AG20443 (cell line): ENCODE measurements around the gene TMEM132D.
A peak's percentile ranks its signal among the peaks of the same experiment; 100 is the strongest.
"Not testable (repeated sequence)": the region's sequence is repeated elsewhere in the genome, so short reads cannot be mapped to it uniquely, and the experiment has no call there.

Source experiments
- DNase-seq: peaks from one replicate; pipeline ENCODE4 v3.0.0; 2012; ENCODE audit warnings: low spot score, mixed read lengths

Gene TMEM132D

DNA sequence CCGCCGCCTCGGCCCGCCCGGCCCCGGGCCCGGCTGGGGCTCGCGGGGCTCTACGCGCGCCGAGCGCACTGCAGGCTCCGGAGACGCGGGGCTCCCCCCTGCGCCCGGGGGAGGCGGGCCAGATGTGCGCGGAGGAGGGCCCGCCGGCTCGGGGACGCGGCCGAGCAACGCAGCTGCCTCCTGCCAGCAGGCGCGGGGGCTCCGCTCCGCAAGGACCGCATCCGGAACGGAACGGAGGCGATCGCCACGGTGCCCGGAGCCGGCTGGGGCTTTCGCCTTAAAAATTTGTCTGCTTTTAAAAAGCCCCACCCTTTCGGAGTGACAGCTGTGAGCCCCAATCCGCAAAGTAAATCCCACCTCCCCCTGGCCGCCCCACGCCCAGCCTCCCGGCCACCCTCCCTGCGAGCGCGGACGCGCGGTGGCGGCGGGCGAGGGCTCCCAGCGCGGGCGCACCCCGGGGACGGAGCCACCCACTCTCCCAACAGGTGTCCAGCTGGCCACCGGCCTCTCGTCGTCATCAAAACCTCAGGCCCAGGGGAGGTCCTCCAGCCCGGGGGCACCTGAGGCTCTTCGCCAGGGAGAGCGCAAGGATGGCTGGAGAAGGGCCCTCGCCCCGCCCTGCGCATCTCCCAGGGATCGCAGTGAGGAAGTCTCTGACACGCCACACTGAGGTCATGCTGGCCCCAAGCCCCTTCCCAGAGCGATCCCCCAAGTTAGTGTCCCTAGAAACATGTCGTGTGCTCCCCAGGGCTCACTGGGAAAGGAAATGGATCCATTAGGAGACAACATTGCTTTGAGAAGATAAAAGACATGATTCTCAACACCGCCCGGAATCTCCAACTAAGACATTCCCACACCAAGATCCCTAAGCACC, at the start of gene TMEM132D:
TMEM132D (minus strand) TSS at position 70 of the 874 bp plus-strand sequence.
- no peak for DNase-seq

DNA sequence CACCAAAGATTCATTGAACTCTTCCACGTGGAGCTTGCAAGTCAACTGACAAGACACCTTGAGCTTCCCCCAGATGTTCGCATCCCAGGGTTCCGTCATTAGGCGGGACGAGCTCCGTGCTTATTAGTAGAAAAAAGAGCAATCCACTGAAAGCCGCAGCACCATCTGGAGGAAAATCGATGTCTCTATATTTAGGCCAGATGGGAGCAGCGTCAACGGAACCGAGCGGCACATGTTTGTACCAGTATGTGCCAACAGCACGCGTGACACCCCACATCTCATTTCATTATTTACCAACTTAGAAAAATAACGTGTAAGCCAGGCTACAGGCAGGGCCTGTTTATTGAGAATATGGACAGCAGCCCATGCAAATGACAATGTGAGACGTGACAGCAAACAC, 45.8 kb upstream of the TMEM132D start:
- DNase-seq: no peak

DNA sequence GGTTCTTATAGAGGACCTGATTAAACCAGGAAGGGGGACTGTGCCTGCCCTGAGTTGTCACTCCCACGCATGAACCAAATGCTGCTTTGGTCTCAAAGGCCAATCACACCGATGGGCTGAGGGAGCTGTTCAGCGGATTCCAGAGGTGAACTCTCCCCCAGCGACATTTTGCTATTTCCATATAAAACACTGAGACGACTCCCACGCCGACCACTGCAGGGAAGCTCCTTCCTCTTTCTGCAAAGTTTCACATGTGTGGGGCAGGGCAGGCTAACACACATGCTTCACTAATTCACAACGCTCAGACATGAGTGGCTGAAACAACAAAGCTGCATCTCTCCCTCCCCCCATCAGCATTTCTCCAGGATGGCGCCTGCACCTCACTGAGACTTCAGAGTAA, 37.8 kb upstream of the TMEM132D start:
- DNase-seq: no peak

DNA sequence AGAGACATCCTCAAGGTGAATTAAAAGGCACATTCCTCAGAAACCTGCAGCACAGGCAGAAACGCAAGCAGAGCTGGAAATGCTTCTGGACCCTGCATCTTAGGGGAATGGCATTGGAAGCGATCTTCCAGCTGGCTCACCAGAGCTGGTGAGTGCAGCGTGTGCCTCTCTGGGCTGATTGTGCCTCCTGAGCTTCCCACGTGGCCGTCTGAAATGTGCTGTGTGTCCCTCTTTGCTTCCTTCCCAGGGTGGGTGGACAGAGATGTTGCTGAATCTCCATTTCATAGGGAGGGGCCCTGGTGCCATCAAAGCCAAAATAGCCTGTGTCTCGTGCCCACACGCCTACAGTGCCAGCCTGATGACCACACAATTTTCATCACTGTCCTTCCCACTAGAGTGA, 34.3 kb upstream of the TMEM132D start:
- no peak for DNase-seq

DNA sequence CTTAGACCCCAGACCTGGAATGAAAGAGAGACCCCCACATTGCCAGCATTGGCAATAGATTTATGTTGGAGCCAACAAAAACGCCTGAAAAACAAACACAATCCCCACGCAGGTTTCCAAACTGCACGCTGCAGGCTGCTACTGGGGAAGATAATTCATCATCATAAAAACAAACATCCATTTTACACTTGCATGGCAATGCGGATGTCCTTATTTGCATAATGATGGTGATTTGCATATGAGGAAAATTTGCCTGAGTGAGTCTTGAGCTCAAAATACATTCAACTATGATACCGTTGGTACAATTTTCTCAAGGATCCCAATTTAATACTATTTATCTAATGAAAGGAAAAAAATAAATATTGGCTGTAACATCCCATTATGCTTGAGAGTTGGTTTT, 33.6 kb upstream of the TMEM132D start:
- DNase-seq: no peak

DNA sequence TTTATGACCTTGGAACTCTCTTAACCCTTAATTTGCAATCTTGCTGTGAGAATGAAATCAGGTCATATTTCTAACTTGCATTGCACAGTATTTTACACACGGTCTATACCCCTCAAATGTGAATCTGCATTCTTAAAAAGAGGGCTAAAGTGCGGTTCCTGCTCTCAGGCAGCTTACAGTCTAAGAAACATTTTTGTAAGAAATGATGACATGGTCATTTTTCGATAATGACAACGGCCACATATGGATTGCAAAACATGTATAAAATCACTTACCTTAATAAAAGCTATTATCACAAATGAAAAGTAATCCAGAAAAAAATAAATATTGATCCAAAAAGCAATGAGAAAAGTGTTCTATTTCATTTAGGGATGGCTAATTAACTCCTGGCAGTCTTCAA, 24.8 kb upstream of the TMEM132D start:
- DNase-seq: no peak

DNA sequence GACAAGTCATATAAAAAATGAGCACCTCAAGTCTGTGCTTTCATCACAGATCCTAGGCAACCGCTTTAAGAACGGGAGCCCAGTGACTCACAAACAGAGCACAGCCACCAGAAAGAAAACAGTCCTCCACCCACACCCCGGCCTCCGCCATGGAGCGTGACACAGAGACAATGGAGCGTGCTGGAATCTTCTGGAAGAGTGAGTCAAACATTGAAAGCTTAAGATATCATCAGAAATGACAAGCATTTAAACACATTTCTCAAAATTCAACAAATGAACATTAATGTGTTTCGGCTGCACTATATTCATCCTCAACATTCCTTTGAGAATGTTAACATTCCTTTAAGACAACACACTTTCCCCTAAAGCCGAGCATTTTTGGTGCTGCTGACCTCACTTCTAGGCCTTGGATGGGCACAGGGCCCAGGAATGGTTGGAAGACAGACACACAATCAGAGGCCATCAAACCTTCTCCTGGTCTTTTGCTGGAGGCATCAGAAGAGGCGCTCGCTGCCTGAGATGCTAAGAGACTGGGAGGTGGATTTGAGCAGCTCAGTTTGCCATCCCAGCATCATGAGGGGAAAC, 23.6 kb upstream of the TMEM132D start:
- no peak for DNase-seq

DNA sequence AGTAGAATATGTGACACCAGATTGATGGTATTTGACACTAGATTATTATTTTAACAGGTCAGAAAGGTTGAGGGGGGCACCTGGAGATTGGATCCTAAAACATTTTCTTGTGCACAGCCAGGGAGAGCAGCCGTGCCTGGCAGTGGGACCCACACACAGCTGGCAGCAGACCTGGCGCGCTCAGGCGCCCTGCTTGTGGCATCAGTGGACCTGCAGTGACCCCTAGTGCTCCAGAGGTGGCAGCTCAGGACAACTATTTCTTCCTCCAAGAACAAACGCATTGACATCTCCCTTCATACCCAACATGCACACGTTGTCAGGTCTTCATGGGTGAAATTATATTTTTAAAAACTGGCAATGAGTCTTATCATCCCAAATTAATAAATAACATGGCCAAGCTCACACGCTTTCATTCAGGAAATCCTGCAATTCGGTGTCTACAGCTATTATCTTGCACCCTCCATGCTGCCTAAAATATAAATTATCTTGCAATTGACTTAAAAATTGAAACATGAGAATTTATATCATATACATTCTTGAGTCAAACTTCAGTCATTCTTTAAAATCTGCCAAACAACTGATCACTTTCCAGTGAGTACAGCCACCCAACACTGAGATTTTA, 7.7 kb upstream of the TMEM132D start:
- peak; percentile 51 for DNase-seq

DNA sequence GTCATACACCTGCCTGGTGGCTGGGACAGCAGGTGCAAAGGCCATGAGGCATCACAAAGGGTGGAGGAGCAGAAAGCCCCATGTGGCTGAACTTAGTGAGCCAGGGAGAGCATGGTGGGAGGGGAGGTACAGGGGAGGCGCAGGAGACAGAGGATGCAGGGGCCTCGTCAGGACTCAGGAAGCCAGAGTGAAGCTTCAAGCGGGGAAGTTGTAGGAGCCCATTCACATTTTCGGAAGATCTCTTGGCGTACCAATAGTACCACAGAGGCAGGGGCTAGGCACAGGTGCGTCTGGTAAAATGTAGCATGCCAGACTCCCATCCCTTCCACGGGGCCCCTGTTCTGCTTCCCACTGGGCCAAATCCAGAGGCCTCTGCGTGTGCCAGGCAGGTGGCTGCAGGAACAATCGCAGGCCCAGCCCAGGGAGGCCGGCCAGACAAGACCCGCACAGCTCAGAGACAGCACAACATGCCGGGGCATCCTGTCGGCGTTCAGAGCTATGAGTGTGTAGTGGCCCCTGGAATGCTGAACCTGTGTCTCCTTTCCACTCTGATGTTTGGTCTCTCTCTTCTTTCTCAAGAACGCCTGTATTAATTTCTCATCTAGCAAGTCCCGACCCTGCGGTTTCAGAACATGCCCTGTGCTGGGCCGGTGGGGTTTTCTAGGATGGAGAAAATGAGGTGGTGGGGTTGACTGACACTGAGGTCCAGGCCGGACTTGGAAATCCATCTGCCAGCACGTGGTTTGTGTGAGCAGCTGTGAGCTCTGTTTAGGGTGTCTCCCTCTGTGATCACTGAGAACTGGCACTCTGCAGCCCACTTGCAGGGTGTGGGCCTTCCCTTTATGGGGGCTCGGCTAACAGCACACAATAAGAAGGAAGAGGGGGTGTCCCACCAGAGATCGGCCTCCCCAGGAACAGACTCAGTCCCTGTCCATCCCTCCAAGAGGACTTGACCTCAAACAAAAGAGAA, 5.5 kb upstream of the TMEM132D start:
- DNase-seq: no peak

DNA sequence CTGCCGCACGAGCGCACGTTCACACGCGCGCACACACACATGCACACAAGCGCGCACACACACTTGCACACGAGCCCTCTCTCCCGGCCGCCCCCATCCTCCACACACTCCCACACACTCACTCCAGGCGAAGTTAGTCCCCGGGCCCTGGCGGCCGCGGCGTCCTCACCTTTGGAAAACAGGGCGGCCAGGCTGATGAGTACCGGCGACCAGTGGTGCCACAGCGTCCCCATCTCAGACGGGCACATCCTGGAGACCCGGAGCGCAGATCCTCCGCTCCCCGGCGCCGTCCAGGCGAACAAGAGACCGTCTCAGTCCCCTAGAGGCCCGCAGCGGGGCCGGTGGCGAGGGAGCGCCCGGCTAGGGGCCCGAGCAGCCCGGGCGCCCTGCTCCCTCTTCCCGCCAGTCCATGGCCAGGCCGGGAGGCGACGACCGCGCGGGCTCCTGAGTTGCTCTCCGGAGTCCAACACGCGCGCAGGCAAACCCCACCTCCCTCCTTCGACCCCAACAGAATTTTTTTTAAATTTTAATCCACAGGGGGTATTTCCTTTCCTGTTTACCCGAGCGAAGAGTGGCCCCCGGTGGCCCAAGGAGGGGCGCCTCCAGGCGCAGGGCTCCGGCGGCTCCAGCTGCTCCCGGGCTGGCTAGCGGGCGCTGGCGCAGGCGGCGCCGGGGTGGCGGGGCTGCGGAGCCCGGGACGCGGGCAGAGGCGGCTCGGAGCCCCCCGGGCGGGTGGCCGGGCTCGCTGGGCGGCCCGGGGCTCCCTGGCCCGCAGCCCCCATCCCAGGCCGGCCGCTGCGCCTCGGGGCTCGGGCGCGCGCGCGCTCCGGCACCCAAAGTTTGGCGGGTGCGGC, 506 bp downstream of the TMEM132D start:
- no peak for DNase-seq

DNA sequence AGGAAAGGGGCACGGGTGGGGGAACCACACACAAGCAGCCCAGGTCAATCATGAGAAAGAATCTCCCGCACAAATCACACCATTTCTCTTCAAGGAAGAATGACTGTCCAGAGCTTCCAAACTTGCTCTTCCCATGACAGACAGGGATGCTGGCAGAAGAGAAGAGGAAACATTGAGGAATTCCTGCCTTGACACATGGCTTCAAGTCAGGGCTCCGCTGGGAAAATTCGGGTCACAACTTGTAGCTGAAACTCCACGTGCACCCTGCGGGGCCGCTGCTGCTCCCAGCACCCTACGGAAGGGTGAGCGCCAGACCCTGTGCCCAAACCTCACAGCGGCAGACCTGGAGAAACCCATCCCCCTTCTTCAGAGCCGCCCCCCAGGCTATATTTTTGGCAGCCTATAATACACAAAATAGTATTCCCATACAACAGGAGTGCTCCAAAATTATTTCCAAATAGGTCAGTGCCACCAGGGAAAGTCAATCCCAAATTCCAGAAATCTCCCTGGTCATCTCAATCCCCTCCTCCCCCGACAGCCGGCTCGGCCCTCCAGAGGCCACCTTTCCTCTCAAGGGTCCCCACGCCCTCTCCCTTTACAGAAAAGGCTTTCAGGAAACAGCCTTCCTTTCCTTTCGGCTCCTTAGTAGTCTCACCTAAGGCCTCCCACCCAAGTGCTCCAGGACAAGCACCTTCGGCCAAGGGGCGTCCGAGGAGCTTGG, 1.3 kb downstream of the TMEM132D start:
- DNase-seq: no peak

DNA sequence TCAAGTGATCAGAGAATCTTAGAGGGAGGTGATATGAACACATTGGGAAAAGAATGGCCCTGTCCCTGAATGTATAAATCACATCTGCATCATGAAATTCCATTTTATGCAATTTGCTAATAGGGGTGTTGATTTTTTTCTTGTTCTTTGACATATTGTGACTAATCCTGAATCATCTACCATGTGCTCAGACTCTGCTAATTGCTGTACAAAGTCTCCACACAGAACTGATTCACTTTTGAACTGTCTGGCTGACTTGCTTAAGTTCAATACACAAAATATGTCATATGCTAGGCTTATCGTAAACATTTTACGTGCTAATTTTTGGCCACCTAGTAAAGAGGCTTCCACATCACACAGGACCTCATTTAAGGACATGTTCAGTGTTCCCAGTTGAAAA, 2.6 kb downstream of the TMEM132D start:
- DNase-seq: no peak

DNA sequence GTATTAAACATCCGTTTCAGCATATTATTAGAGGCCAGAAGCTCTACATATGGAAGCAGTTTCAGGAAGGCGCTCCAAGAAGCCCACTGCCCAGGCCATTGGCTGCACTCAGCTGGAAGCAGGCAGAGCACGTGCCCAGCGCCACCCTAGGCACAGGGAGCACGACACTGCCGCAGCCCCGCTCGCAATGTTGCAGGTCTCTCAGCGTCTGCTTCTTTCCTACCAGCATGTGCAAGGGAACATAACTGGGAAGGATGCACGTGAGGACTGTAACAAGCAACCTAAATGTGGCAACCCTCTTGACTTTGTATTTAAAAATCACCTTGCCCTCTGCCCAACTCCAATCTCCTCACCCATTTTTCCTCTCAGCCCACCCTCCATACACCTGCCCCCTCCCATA, 3.5 kb downstream of the TMEM132D start:
- no peak for DNase-seq

DNA sequence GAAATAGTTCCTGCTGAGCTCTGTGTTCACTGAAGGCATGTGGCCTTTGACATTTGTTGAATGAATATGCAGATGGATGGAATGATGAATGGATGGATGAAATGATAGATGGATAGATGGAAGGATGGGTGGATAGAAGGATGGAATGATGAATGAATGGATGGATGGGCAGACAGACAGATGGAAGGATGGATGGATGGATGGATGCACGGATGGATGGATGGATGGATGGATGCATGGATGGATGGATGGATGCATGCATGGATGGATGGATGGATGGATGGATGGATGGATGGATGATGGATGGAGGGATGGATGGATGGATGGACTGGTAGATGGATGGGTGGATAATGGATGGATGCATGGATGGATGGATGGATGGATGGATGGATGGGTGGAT, 4.8 kb downstream of the TMEM132D start:
- DNase-seq: not testable (repeated sequence)

DNA sequence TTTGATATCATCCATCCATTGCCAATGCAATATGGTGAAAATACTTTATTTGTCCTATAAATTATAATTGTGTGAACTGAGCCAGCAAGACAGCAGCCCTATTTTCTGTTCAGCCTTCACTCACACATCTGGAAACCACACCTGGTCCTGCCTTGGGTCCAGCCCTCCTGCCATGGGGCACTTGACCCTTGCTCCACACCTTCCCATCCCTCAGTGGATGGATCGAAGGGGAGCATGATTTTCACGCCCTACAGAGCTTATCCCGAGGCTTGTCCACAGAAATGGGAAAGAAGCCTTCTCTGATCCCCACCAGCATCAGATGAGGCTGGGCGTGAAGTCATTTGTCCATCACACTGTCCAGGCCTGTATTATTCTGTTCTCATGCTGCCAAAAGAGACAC, 10.1 kb downstream of the TMEM132D start:
- no peak for DNase-seq

DNA sequence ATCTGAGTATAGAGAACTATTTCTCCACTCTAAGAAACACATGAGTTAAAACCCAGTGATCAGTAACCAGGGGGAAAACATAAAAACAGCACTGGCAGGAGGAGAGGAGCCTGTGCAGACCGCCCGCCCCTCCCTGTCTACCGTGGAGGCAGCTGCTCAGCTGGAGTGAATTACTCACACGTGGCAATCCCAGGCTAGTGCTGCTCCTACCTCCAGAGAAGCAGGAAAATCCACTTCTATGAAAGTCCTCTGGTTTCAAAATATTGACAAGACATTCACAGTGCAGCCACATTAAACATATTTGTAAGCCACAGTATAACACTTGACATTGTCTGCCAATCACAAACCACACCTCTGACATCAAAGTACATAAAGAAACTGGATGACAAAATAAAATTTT, 16.7 kb downstream of the TMEM132D start:
- DNase-seq: no peak

DNA sequence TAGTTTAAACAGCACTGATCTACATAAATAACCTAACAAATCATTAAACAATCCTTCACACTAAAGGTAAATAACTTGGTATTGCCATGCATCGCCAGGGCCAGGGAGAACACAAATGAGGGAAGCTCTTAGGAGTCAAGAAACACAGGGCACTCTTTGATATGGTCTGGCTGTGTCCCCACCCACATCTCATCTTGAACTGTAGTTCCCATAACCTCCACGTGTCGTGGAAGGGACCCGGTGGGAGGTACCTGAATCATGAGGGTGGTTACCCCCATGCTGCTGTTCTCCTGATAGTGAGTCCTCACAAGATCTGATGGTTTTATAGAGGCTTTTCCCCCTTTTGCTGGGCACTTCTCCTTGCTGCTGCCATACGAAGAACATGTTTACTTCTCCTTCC, 17.3 kb downstream of the TMEM132D start:
- no peak for DNase-seq

DNA sequence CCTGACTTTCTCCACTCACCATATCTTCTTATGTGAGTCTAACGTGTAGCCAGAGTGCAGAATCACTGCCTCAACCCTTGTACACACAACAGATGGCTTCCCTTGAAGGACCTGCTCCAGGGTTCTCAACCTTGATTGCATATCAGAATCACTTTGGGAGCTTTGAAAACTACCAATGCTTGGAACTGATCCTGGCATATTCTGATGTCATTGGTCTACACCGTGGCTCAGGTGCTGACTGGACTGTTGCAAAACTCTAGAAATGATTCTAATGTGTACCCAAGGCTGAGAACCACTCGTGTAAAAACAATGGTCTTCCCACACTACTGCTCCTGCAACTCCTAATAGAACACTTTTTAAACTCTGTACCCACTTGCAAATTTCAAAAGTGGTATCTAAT, 18.5 kb downstream of the TMEM132D start:
- no peak for DNase-seq

DNA sequence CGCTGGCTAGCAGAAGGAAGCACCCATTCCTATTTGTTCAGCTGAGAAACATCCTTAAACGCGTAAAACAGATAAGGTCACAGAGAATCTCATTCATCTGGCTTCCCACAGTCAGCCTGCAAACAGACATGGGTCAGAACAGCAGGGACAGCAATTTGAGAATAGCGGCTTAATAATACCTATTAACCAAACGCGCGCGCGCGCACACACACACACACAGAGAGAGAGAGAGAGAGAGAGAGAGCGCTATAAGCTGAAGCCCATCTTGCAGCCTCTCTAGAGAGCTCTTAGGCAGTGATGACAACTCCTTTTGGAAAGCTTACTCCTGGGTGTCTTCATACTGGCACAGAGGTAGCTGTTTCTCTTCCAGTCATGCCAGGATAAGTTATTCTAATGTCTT, 26.4 kb downstream of the TMEM132D start:
- DNase-seq: no peak

DNA sequence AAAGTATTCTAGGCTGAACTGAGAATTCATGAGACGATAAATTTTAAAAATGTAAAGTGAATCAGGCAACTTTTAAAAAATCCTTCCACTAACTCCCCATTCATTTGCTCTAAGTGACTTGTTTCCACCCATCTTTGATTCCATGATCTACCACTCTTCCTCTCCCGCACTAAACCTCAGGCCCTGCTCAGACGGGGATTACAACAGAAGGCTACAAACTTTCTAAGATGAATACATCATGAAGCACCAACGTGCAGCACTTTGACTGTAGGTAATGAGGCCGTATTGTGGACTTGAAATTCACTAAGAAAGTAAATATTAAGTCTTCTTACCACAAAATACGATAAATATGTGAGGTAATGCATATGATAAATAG, 30.0 kb downstream of the TMEM132D start:
- no peak for DNase-seq
